Choroid plexus epithelial cell (primary cell): ENCODE data around the gene OR13J1.

Source experiments
- DNase-seq: peaks from one replicate; pipeline ENCODE4 v3.0.0-alpha.2; 2010; ENCODE audit warnings: low read depth
- H3K4me3 ChIP-seq: 2 replicates; pipeline ENCODE4 v1.5.1; 2011; ENCODE audit warnings: low read depth, mild to moderate bottlenecking, control low read depth, low read length, moderate library complexity
- CTCF ChIP-seq: conservative IDR thresholded peaks from 2 replicates; pipeline ENCODE4 v1.5.1; 2011; ENCODE audit warnings: low read depth, mild to moderate bottlenecking, control low read depth, inconsistent platforms, low read length, moderate library complexity

Gene OR13J1

DNA sequence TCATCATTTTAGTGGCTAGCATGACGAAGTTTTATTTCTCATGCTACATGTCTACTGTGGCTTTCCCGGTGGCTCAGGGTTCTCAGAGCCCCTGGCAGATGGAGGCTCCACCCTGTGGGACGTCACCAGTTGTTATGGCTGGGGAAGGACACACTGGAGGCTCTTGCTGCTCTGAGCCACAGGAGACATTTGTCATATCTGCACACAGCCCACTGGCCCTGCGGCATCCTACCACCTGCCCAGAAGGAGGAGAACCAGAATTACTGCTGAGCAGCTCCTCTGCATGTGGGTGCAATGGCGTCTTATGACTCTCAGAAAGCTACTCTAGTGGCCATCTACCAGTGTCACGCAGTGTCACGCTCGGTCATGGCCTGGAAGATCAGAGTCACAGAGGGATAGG is 6.6 kb downstream of the OR13J1 start:
- no peak for DNase-seq

DNA sequence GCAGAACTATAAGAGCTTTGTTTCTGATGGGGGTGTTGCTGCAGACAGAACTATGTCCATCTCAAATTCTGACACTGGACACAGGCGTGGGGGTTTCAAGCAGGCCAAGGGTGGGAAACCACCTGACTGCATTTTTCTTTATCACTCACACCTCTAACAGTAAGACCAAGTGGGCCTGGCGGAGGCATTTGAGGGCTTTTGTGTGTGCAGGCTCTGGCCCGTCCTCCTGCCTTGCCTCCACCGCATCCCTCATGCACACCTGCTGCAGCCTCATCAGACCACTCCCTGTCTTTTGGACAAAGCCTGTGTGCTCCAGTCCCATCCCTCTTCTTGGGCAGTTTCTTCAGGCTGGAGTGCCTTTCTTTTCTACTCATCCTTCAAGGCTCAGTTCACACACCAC is 7.9 kb downstream of the OR13J1 start:
- DNase-seq, result no peak
- no peak overlapping the region for H3K4me3 ChIP-seq
- TF ChIP-seq CTCF, result no peak

More for the DNA sequence above, 6.6 kb downstream of the OR13J1 start:
- TF ChIP-seq CTCF, result no peak
- no peak overlapping the region for H3K4me3 ChIP-seq

- no peak for TF ChIP-seq CTCF
- no peak for DNase-seq
- no peak overlapping the region for H3K4me3 ChIP-seq
These were observed 8.9 kb downstream of the OR13J1 start for GRCh38 chr9:35861161-35861897.

DNA sequence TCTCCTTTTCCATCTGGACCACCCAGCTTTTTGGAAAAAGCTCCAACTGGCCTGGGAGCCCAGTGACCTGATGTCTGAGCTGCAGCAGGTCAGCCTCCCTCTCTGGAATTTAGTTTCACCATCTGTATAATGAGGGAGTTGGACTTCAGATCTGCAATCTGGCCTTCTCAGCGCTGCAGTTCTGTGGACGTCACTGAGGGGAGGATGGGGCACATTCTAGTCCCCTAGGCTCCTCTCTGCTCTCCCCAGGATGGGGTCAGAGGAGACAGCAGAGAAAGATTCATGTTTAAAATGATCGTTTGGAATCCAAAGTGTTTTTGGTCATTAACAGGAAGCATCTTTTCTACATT is 10.2 kb downstream of the OR13J1 start:
- no peak overlapping the region for H3K4me3 ChIP-seq
- no peak for DNase-seq
- no peak for TF ChIP-seq CTCF

DNA sequence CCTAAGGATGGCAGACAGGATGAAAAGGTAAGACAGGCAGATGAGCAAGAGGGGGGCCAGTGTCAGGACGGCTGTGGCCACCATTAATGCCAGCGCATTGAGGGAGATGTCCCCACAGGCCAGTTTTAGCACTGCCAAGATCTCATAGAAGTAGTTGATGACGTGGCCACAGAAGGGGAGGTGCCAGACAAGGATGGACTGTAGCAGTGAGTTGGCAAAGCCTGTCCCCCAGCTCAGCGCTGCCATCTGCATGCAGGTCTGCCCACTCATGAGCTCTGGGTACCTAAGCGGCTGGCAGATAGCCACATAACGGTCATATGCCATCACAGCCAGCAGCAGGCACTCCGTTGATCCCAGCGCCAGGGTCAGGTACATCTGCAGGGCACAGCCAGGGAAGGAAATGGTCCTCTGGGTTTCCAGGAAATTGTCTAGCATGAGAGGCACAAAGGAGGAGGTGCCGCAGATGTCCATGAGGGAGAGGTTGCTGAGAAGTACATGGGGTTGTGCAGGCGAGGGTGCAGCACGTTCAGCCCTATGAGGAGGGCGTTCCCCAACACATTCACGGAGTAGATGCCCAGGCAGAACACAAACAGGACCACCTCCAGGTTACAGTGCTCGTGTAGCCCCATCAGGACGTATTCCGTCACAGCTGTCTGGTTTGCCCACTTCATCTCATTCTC is 10.8 kb downstream of the OR13J1 start:
- no peak for TF ChIP-seq CTCF
- no peak for DNase-seq
- no peak overlapping the region for H3K4me3 ChIP-seq

GRCh38 chr9:35858458-35858857 is 11.7 kb downstream of the OR13J1 start:
- no peak for DNase-seq
- H3K4me3 ChIP-seq, result no peak overlapping the region
- no peak for TF ChIP-seq CTCF

DNA sequence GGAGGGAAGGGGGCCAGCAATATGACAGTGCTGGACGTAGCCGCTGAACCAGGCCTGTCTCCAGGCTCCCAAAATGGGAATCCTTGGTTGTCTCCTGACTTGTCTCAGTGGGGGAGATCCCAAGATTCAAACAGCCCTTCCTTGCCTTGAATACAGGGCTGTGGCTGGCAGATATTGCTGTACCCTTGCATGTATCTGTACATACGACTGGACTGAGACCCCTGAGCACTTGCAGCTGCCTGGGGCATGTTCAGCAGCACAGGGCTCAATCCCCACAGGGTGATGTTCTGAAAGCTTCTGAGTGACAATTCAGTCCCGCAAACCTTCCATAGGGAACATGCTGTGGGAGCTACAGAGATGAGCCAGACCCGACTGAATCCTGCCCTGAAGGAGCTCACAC is 13.3 kb downstream of the OR13J1 start:
- no peak for DNase-seq
- no peak overlapping the region for H3K4me3 ChIP-seq
- TF ChIP-seq CTCF, result no peak
